HL-60 (cell line): ENCODE results near the gene BBS5.
"Not testable (repeated sequence)": the region's sequence is repeated elsewhere in the genome, so short reads cannot be mapped to it uniquely, and the experiment has no call there.

ENCODE experiments used
- DNase-seq, 2 experiments: peaks; one replicate each; pipeline ENCODE4 v3.0.0-alpha.2; 2010 to 2020; ENCODE audit warnings: low read depth in 1 of 2, low spot score in 1 of 2
- H3K27ac ChIP-seq: fragments of 250-450 bp; sonication (Bioruptor Pico); replicated peaks from 2 replicates; pipeline ENCODE4 v1.5.1; 2020; ENCODE audit warnings: mild to moderate bottlenecking, moderate library complexity
- H3K27me3 ChIP-seq: fragments of 250-450 bp; sonication (Bioruptor Pico); 2 replicates; pipeline ENCODE4 v1.5.1; 2021; ENCODE audit warnings: mild to moderate bottlenecking, moderate library complexity; ENCODE audit not compliant: insufficient read depth, poor library complexity, severe bottlenecking
- H3K4me3 ChIP-seq: replicated peaks from 2 replicates; pipeline ENCODE4 v1.5.1; 2011; ENCODE audit warnings: mild to moderate bottlenecking, control low read depth, low read length; ENCODE audit not compliant: insufficient read depth
- CTCF ChIP-seq: IDR thresholded peaks from one replicate; pipeline ENCODE4 v1.5.1; 2011; ENCODE audit warnings: low read length, control low read depth, inconsistent platforms; ENCODE audit not compliant: insufficient read depth
- GABPA ChIP-seq: IDR thresholded peaks from 2 replicates; pipeline ENCODE4 v1.6.1; 2012; ENCODE audit warnings: low read depth
- POLR2AphosphoS5 ChIP-seq: IDR thresholded peaks from 2 replicates; pipeline ENCODE4 v1.6.1; 2012; ENCODE audit warnings: low read depth
- REST ChIP-seq: IDR thresholded peaks from 2 replicates; pipeline ENCODE4 v1.6.1; 2012; ENCODE audit warnings: low read depth; ENCODE audit not compliant: insufficient replicate concordance
- SPI1 ChIP-seq: IDR thresholded peaks from 2 replicates; pipeline ENCODE4 v1.6.1; 2012; ENCODE audit warnings: low read depth, mild to moderate bottlenecking, borderline replicate concordance

Gene BBS5

GRCh38 chr2:169452080-169452479 is 27.2 kb upstream of the BBS5 start:
- Histone ChIP-seq H3K4me3 (no peak overlapping the region), H3K27ac (no peak overlapping the region), H3K27me3 (no peaks in the 10 kb centered on the region)
- TF ChIP-seq CTCF, result no peak
- no peak for TF ChIP-seq REST
- TF ChIP-seq POLR2AphosphoS5, result no peak
- DNase-seq, result no peak

- H3K4me3 ChIP-seq, DNase-seq: not testable (repeated sequence)
These were observed 26.2 kb upstream of the BBS5 start for GRCh38 chr2:169453044-169453443.

GRCh38 chr2:169461143-169461542 is 18.2 kb upstream of the BBS5 start:
- Histone ChIP-seq H3K27ac (no peak overlapping the region), H3K4me3 (no peak overlapping the region), H3K27me3 (no peaks in the 10 kb centered on the region)
- DNase-seq, result no peak
- no peak for TF ChIP-seq GABPA
- no peak for TF ChIP-seq REST
- TF ChIP-seq POLR2AphosphoS5, result no peak
- TF ChIP-seq SPI1, result no peak
- no peak for TF ChIP-seq CTCF

More at GRCh38 chr2:169453044-169453443, 26.2 kb upstream of the BBS5 start:
- not testable (repeated sequence) for H3K27me3 ChIP-seq, H3K27ac ChIP-seq

GRCh38 chr2:169462896-169463695 is 16.2 kb upstream of the BBS5 start:
- Histone ChIP-seq H3K27ac (no peak overlapping the region), H3K27me3 (no peaks in the 10 kb centered on the region), H3K4me3 (no peak overlapping the region)
- DNase-seq, result no peak
- TF ChIP-seq REST (no peak), POLR2AphosphoS5 (no peak), CTCF (no peak), GABPA (no peak), SPI1 (no peak)
